ENCODE data around the gene ECPAS. TPM values are rescaled to one million over a fixed set of nuclear protein-coding genes. Genes with fewer than 3 reads are reported as not detected.

The ECPAS gene
- total and polyA plus RNA-seq, 4 donors: 17.4 to 93.2 (median 47.2) TPM

DNA sequence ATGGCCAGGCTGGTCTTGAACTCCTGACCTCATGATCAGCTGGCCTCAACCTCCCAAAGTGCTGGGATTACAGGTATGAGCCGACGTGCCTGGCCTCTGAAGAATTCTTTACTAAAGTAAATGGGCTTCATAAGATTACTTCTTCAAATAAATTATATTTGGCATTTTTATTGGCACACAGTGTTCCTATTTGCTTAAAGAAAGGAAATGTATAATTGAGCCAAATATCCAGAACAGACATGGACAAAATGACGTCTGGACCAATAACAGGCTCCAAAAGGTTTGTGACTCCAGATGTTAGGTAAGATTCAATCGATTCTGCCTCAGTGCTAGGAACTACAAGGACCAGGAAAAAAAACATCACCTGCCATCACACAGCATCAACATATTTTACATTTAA lies 40.7 kb downstream of the ECPAS start:
- DNase-seq: no peak
- no peak for ATAC-seq (ENCODE audit: insufficient read depth, low FRiP score)
- Histone ChIP-seq H3K4me1 (ENCODE audit: control insufficient read depth in 5 of 5, insufficient read depth in 5 of 5, low read length in 5 of 5) (no peaks in the 10 kb centered on the region), H3K4me3 (no peak overlapping the region), H3K9ac (ENCODE audit: insufficient read depth in 1 of 2, low read length in 2 of 2) (no peak overlapping the region), H3K27me3 (ENCODE audit: control insufficient read depth in 3 of 3, insufficient read depth in 3 of 3, low read length in 2 of 3) (no peaks in the 10 kb centered on the region), H3K27ac (ENCODE audit: low read depth in 1 of 2, low read length in 1 of 2) (no peak overlapping the region), H3K36me3 (ENCODE audit: control insufficient read depth in 4 of 4, insufficient read depth in 4 of 4, low read length in 4 of 4) (peaks cover 12 to 27% (median 19%) of the 10 kb centered on the region in 4 donors), H3K9me3 (ENCODE audit: control insufficient read depth in 4 of 4, insufficient read depth in 3 of 4, low read length in 3 of 4) (no peaks in the 10 kb centered on the region)
- WGBS, 2 donors: 88 to 93% methylated on average over 4 of the region's 4 CpGs
- TF ChIP-seq, protein P1, sequence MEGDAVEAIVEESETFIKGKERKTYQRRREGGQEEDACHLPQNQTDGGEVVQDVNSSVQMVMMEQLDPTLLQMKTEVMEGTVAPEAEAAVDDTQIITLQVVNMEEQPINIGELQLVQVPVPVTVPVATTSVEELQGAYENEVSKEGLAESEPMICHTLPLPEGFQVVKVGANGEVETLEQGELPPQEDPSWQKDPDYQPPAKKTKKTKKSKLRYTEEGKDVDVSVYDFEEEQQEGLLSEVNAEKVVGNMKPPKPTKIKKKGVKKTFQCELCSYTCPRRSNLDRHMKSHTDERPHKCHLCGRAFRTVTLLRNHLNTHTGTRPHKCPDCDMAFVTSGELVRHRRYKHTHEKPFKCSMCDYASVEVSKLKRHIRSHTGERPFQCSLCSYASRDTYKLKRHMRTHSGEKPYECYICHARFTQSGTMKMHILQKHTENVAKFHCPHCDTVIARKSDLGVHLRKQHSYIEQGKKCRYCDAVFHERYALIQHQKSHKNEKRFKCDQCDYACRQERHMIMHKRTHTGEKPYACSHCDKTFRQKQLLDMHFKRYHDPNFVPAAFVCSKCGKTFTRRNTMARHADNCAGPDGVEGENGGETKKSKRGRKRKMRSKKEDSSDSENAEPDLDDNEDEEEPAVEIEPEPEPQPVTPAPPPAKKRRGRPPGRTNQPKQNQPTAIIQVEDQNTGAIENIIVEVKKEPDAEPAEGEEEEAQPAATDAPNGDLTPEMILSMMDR (IDR thresholded peaks at IDR 0.05; ENCODE audit: control extremely low read depth, extremely low read depth): no peak

GRCh38 chr9:111442360-111443027 lies 41.7 kb downstream of the ECPAS start:
- no peak overlapping the region for H3K4me3 ChIP-seq
- H3K9me3 ChIP-seq (ENCODE audit: control insufficient read depth in 4 of 4, insufficient read depth in 3 of 4, low read length in 3 of 4): no peaks in the 10 kb centered on the region
- H3K4me1 ChIP-seq (ENCODE audit: control insufficient read depth in 5 of 5, insufficient read depth in 5 of 5, low read length in 5 of 5): no peaks in the 10 kb centered on the region
- no peak overlapping the region for H3K9ac ChIP-seq (ENCODE audit: insufficient read depth in 1 of 2, low read length in 2 of 2)
- no peak for DNase-seq
- no peaks in the 10 kb centered on the region for H3K27me3 ChIP-seq (ENCODE audit: control insufficient read depth in 3 of 3, insufficient read depth in 3 of 3, low read length in 2 of 3)
- no peak overlapping the region for H3K27ac ChIP-seq (ENCODE audit: low read depth in 1 of 2, low read length in 1 of 2)
- 91 to 93% methylated on average over 4 of the region's 4 CpGs for WGBS, 2 donors
- no peak for ATAC-seq (ENCODE audit: insufficient read depth, low FRiP score)
- TF ChIP-seq, protein P1 (IDR thresholded peaks at IDR 0.05; ENCODE audit: control extremely low read depth, extremely low read depth): no peak
- H3K36me3 ChIP-seq (ENCODE audit: control insufficient read depth in 4 of 4, insufficient read depth in 4 of 4, low read length in 4 of 4): peaks cover 15 to 28% (median 21%) of the 10 kb centered on the region in 4 donors

DNA sequence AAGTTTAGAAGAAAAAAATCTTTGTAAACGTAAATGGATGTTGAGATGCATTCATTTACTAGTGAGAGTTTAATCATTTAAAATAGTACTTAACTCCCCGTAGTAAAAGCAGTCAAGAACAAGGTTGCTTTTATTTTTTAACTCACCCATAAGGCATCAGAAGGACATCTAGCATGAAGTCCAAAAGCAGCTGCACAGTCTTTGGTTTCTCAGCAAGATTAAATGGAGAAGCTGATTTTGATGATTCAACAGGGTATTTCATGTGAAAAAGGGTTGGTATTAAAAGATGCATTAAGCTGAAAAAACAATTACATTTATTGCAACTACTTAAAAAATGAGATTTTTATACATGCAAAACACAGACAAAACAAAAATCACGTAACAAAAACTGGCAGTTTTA lies 44.0 kb downstream of the ECPAS start:
- ATAC-seq (ENCODE audit: insufficient read depth, low FRiP score) (no peak), DNase-seq (no peak)
- WGBS, 2 donors: 92 to 93% methylated on average over 3 of the region's 3 CpGs
- Histone ChIP-seq H3K36me3 (ENCODE audit: control insufficient read depth in 4 of 4, insufficient read depth in 4 of 4, low read length in 4 of 4) (peaks cover 12 to 32% (median 24%) of the 10 kb centered on the region in 4 donors), H3K9ac (ENCODE audit: insufficient read depth in 1 of 2, low read length in 2 of 2) (no peak overlapping the region), H3K27me3 (ENCODE audit: control insufficient read depth in 3 of 3, insufficient read depth in 3 of 3, low read length in 2 of 3) (no peaks in the 10 kb centered on the region), H3K9me3 (ENCODE audit: control insufficient read depth in 4 of 4, insufficient read depth in 3 of 4, low read length in 3 of 4) (no peaks in the 10 kb centered on the region), H3K27ac (ENCODE audit: low read depth in 1 of 2, low read length in 1 of 2) (no peak overlapping the region), H3K4me3 (no peak overlapping the region), H3K4me1 (ENCODE audit: control insufficient read depth in 5 of 5, insufficient read depth in 5 of 5, low read length in 5 of 5) (no peaks in the 10 kb centered on the region)
- TF ChIP-seq, protein P1 (IDR thresholded peaks at IDR 0.05; ENCODE audit: control extremely low read depth, extremely low read depth): no peak
